OCI-LY1 (cell line): ENCODE results near the gene ZNF132.

Source experiments
- H2AFZ ChIP-seq: fragments of 200-600 bp; sonication (generic), shearing (Covaris generic); 2 replicates; pipeline ENCODE4 v1.6.0; 2014; ENCODE audit warnings: antibody characterized with exemption, mild to moderate bottlenecking, low read length
- H3F3A ChIP-seq: fragments of 200-600 bp; sonication (generic), shearing (Covaris generic); 2 replicates; pipeline ENCODE4 v1.6.0; 2014; ENCODE audit warnings: mild to moderate bottlenecking, antibody characterized with exemption, low read length, moderate library complexity; ENCODE audit not compliant: insufficient read depth
- H3K27ac ChIP-seq: fragments of 200-600 bp; sonication (generic); 2 replicates; pipeline ENCODE4 v1.5.1; 2014; ENCODE audit warnings: low read length, mixed run types, mild to moderate bottlenecking, low read depth; ENCODE audit not compliant: poor library complexity, severe bottlenecking
- H3K27me3 ChIP-seq: fragments of 200-600 bp; sonication (generic); 2 replicates; pipeline ENCODE4 v1.6.0; 2014; ENCODE audit warnings: antibody characterized with exemption, mild to moderate bottlenecking, low read length, moderate library complexity; ENCODE audit not compliant: insufficient read depth
- H3K36me3 ChIP-seq: fragments of 200-600 bp; sonication (generic); 2 replicates; pipeline ENCODE4 v1.6.1; 2014; ENCODE audit warnings: mild to moderate bottlenecking, antibody characterized with exemption, low read length, moderate library complexity, mixed read lengths; ENCODE audit not compliant: insufficient read depth
- H3K4me1 ChIP-seq: fragments of 200-600 bp; sonication (generic); 2 replicates; pipeline ENCODE4 v1.5.1; 2014; ENCODE audit warnings: mild to moderate bottlenecking, low read length, moderate library complexity; ENCODE audit not compliant: insufficient read depth, severe bottlenecking
- H3K4me2 ChIP-seq: fragments of 200-600 bp; sonication (generic), shearing (Covaris generic); 2 replicates; pipeline ENCODE4 v1.6.1; 2014; ENCODE audit warnings: low read length
- H3K4me3 ChIP-seq: fragments of 200-600 bp; sonication (generic); 2 replicates; pipeline ENCODE4 v1.5.1; 2014; ENCODE audit warnings: low read length, low read depth, mild to moderate bottlenecking, mixed read lengths; ENCODE audit not compliant: poor library complexity, severe bottlenecking
- H3K79me2 ChIP-seq: fragments of 200-600 bp; shearing (Covaris generic); 2 replicates; pipeline ENCODE4 v1.6.1; 2016; ENCODE audit warnings: mixed run types, low read length, mixed read lengths; ENCODE audit not compliant: insufficient read depth
- H3K9ac ChIP-seq: fragments of 200-600 bp; sonication (generic), shearing (Covaris generic); 2 replicates; pipeline ENCODE4 v1.6.1; 2014; ENCODE audit warnings: mild to moderate bottlenecking, low read length, mixed read lengths
- H3K9me2 ChIP-seq: fragments of 200-600 bp; sonication (generic), shearing (Covaris generic); 2 replicates; pipeline ENCODE4 v1.6.1; 2014; ENCODE audit warnings: low read depth, mild to moderate bottlenecking, low read length, mixed read lengths
- H3K9me3 ChIP-seq: fragments of 200-600 bp; shearing (Covaris generic); 2 replicates; pipeline ENCODE4 v1.6.1; 2014; ENCODE audit warnings: low read length, mixed read lengths
- H4K20me1 ChIP-seq: fragments of 200-600 bp; sonication (generic), shearing (Covaris generic); 2 replicates; pipeline ENCODE4 v1.6.0; 2016; ENCODE audit warnings: mild to moderate bottlenecking, low read length; ENCODE audit not compliant: insufficient read depth
- CTCF ChIP-seq: fragments of 200-600 bp; sonication (generic), shearing (Covaris generic); IDR thresholded peaks from 2 replicates; pipeline ENCODE4 v1.5.1; 2017; ENCODE audit warnings: mild to moderate bottlenecking, antibody characterized with exemption, low read length, moderate library complexity, mixed read lengths
- EZH2 ChIP-seq: fragments of 200-600 bp; sonication (generic), shearing (Covaris generic); IDR thresholded peaks from 2 replicates; pipeline ENCODE4 v1.8.0; 2017; ENCODE audit warnings: borderline replicate concordance, mixed run types, mild to moderate bottlenecking, antibody characterized with exemption, low read length, moderate library complexity, mixed read lengths

The ZNF132 gene

GRCh38 chr19:58398545-58398944 lies 41.4 kb downstream of the ZNF132 start:
- Histone ChIP-seq H3K9me3 (no peaks in the 10 kb centered on the region), H3K79me2 (no peaks in the 10 kb centered on the region), H3K27ac (no peak overlapping the region), H3K9ac (no peak overlapping the region), H3K4me3 (no peak overlapping the region), H3F3A (0 out of 2 replicates have a peak, but pooled peaks cover 5% of the 10 kb centered on the region), H3K9me2 (no peaks in the 10 kb centered on the region), H3K4me1 (peaks cover 16% of the 10 kb centered on the region), H4K20me1 (no peaks in the 10 kb centered on the region), H2AFZ (no peak overlapping the region), H3K27me3 (no peaks in the 10 kb centered on the region), H3K36me3 (peaks cover 25% of the 10 kb centered on the region), H3K4me2 (no peak overlapping the region)
- TF ChIP-seq CTCF (no peak), EZH2 (no peak)

- no peak for TF ChIP-seq EZH2
- no peak for TF ChIP-seq CTCF
- Histone ChIP-seq H3K9me2 (no peaks in the 10 kb centered on the region), H3K27me3 (no peaks in the 10 kb centered on the region), H3K4me3 (no peak overlapping the region), H2AFZ (no peak overlapping the region), H3K79me2 (no peaks in the 10 kb centered on the region), H3K4me1 (peaks cover 16% of the 10 kb centered on the region), H3K27ac (no peak overlapping the region), H3K9me3 (no peaks in the 10 kb centered on the region), H4K20me1 (no peaks in the 10 kb centered on the region), H3K4me2 (no peak overlapping the region), H3F3A (0 out of 2 replicates have a peak, but pooled peaks cover 3% of the 10 kb centered on the region), H3K9ac (no peak overlapping the region), H3K36me3 (peaks cover 29% of the 10 kb centered on the region)
Observed at GRCh38 chr19:58398087-58398486, 41.9 kb downstream of the ZNF132 start.

GRCh38 chr19:58397533-58398037 lies 42.4 kb downstream of the ZNF132 start:
- H3F3A ChIP-seq = no peaks in the 10 kb centered on the region
- H3K4me1 ChIP-seq = peaks cover 16% of the 10 kb centered on the region
- no peak overlapping the region for H3K4me3 ChIP-seq
- H2AFZ ChIP-seq = no peak overlapping the region
- H3K27ac ChIP-seq = no peak overlapping the region
- H3K27me3 ChIP-seq = no peaks in the 10 kb centered on the region
- H3K9me3 ChIP-seq = no peaks in the 10 kb centered on the region
- no peak overlapping the region for H3K4me2 ChIP-seq
- H3K9ac ChIP-seq = no peak overlapping the region
- no peak for TF ChIP-seq CTCF
- TF ChIP-seq EZH2 = no peak
- H3K79me2 ChIP-seq = no peaks in the 10 kb centered on the region
- H3K9me2 ChIP-seq = no peaks in the 10 kb centered on the region
- no peaks in the 10 kb centered on the region for H4K20me1 ChIP-seq
- peaks cover 34% of the 10 kb centered on the region for H3K36me3 ChIP-seq
